ENCODE measurements around the gene HDAC4.

Gene HDAC4

GRCh38 chr2:239392688-239393387, 8.0 kb downstream of the HDAC4 start:
- H3K4me3 ChIP-seq (replicated peaks; ENCODE audit: insufficient read depth, low read length), result no peak overlapping the region
- TF ChIP-seq SPI1 (IDR thresholded peaks at IDR 0.05; ENCODE audit: borderline replicate concordance, low read depth) (no peak), REST (IDR thresholded peaks at IDR 0.05; ENCODE audit: insufficient replicate concordance, low read depth) (no peak), CTCF (IDR thresholded peaks at IDR 0.05; ENCODE audit: insufficient read depth, low read length) (no peak)
- H3K27ac ChIP-seq (replicated peaks), result no peak overlapping the region
- H3K27me3 ChIP-seq (ENCODE audit: insufficient read depth, poor library complexity, severe bottlenecking), result no peaks in the 10 kb centered on the region
- DNase-seq (ENCODE audit: low read depth in 1 of 2, low spot score in 1 of 2), result no peak

GRCh38 chr2:239392072-239392357, 8.8 kb downstream of the HDAC4 start:
- Histone ChIP-seq H3K27ac (replicated peaks) (no peak overlapping the region), H3K27me3 (ENCODE audit: insufficient read depth, poor library complexity, severe bottlenecking) (no peaks in the 10 kb centered on the region), H3K4me3 (replicated peaks; ENCODE audit: insufficient read depth, low read length) (no peak overlapping the region)
- TF ChIP-seq CTCF (IDR thresholded peaks at IDR 0.05; ENCODE audit: insufficient read depth, low read length) (no peak), REST (IDR thresholded peaks at IDR 0.05; ENCODE audit: insufficient replicate concordance, low read depth) (no peak), SPI1 (IDR thresholded peaks at IDR 0.05; ENCODE audit: borderline replicate concordance, low read depth) (no peak), GABPA (IDR thresholded peaks at IDR 0.05; ENCODE audit: low read depth) (no peak)
- no peak for DNase-seq (ENCODE audit: low read depth in 1 of 2, low spot score in 1 of 2)

GRCh38 chr2:239391286-239392071, 9.3 kb downstream of the HDAC4 start:
- H3K27me3 ChIP-seq (ENCODE audit: insufficient read depth, poor library complexity, severe bottlenecking), result no peaks in the 10 kb centered on the region

More at GRCh38 chr2:239391286-239392071, 9.3 kb downstream of the HDAC4 start:
- no peak for DNase-seq (ENCODE audit: low read depth in 1 of 2, low spot score in 1 of 2)
- Histone ChIP-seq H3K27ac (replicated peaks) (no peak overlapping the region), H3K4me3 (replicated peaks; ENCODE audit: insufficient read depth, low read length) (no peak overlapping the region)
- TF ChIP-seq POLR2AphosphoS5 (IDR thresholded peaks at IDR 0.05; ENCODE audit: low read depth), result no peak
- TF ChIP-seq SPI1 (IDR thresholded peaks at IDR 0.05; ENCODE audit: borderline replicate concordance, low read depth), result no peak
- TF ChIP-seq GABPA (IDR thresholded peaks at IDR 0.05; ENCODE audit: low read depth), result no peak
- TF ChIP-seq CTCF (IDR thresholded peaks at IDR 0.05; ENCODE audit: insufficient read depth, low read length), result no peak
- no peak for TF ChIP-seq REST (IDR thresholded peaks at IDR 0.05; ENCODE audit: insufficient replicate concordance, low read depth)

Data from HL-60 (cell line).